Activated T-helper 9 cell treated with anti-CD3 and anti-CD28 coated beads, Interleukin-2, amount 50 U/mL, for 16 hours (primary cell): Measurements from ENCODE around the gene ZNRF2.
"Not testable (repeated sequence)": the region's sequence is repeated elsewhere in the genome, so short reads cannot be mapped to it uniquely, and the experiment has no call there.

Experiments
- DNase-seq: peaks from one replicate; pipeline ENCODE4 v3.0.0-alpha.2; 2020; ENCODE audit warnings: low read depth

The ZNRF2 gene

DNA sequence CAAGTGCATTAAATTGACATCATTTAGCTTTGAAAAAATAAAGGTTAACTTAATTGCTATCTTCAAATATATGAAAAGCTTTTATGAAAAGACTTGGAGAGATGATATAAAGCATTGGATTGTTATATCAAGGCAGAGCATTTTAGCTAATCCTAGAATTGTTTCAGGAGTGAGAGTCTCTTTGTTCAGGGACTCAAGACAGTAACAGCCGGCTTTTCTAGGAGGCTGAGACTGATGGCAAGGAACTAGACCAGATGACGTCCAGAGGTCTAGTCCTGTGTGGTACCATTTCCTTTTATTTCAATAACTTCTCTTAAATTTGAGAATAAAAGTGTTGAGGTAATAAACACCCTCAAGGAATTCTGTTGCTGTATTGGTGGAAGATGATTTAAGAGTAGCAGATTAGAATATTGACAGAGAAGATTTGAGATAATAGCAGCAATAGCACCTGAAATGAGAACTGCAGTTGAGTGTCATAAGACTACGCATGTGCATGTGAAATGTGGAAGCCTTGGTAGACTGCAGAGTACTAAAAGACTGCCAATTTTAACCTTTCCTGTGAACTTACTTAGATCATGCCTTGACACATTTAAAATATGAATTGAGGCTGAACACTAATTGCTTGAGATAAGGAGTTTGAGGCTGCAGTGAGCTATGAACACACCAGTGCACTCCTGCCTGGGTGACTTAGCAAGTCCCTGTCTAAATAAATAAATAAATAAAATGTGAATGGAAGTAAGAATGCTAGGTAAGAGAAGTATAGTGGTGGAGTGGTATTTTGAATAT, 79.6 kb downstream of the ZNRF2 start:
- DNase-seq: no peak

DNA sequence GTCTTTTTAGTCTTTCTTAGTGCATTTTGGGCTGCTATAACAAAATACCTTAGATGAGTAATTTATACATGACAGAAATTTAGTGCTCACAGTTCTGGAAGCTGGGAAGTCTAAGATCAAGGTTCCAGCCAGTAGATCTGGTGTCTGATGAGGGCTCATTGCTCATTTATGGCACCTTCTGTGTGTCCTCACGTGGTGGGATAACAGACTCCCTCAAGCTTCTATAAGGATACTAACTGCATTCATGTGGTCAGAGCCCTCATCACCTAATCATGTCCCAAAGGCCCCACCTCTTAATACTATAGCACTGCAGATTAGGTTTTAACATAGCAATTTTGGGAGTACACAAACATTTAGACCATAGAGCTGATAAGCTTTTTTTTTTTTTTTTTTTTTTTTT, 80.4 kb downstream of the ZNRF2 start:
- no peak for DNase-seq

DNA sequence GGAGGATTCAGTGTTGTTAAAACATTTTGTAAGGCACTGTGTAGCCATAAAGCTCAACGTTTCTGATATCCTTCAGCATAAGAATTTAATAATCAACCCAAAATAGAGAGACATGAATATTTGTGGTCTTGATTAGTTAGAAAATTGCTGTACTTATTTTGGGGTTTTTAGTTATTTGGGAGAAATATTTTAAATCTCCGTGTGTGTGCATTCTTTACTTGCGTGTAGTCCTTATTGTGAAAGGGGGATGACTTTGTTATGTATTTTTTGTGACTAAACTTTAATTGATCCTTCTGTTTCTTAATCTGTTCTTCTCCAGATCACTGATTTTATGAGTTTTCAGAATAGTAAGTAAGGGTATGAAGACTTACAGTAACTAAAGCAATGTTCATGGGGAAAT, 81.2 kb downstream of the ZNRF2 start:
- DNase-seq: no peak

DNA sequence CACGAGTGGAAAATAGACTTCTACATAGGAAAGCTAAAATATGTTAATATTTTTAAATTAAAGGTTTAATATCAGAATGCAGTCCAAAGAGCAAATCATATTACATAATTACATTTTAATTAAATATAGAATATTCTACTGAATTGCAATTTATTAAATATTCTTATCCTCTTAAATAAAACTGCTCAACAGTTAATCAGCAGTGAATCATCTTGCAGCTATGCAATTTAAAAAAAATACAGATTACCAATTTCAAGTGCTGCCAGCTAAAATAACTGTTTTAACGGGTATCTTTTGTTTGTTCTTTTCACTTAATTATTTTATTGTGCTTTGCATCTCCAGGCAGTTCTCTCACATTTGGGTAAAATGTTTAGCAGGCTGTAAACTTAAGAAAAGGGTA, 82.2 kb downstream of the ZNRF2 start:
- no peak for DNase-seq

DNA sequence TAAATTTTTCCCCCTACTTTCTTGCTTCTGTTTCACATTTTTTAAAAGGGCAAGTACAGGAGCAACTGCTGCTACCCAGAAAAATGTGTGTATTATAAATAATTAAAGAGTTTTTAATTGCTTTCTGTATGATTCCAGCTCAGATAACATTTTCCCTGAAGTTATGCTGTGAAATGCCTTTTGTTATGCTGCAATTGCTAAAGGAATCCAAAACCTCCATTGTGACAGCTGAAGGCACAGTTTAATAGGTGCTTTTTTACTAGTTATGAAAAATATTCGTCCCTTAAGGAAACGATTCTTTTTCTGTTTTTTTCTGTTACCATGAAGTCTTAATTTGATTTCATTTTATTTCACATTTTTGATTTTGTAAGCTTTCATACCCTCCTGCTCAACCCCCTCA, 83.2 kb downstream of the ZNRF2 start:
- no peak for DNase-seq

DNA sequence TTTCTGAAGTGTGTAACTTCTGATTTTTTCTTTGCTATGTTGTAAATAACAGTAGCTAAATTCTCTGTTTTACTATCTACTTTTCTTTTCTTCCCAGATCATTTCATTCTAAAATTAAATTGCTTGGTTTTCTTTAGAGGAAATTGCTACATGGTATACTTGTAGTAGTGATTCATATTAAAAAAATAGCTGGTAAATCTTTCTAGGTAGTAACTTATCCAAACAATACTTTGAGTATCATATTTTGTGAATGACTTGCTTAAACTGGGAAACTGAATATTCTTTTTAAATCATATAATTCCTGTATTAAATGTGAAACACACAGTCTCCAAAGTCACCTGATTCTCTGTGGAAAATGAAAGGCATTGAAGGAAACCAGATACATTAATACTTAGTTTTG, 85.5 kb downstream of the ZNRF2 start:
- DNase-seq: no peak

DNA sequence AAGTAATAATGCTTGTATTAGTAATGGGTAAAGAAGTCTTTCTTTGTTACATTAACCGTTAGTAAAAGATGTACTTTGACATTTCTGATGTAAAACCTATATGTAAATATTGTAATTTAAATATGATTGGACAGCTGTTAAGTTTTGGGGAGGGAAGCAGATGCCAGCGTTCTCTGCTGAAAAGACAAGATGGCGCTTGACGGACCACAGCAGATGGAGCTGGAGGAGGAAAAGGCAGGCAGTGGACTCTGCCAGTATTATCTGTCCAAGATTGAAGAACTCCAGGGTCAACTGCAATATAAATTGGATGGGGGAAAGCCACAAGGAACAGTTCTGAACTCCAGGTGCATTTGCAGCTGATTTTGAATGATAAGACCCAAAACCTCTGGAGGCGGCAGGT, 86.9 kb downstream of the ZNRF2 start:
- DNase-seq: no peak

DNA sequence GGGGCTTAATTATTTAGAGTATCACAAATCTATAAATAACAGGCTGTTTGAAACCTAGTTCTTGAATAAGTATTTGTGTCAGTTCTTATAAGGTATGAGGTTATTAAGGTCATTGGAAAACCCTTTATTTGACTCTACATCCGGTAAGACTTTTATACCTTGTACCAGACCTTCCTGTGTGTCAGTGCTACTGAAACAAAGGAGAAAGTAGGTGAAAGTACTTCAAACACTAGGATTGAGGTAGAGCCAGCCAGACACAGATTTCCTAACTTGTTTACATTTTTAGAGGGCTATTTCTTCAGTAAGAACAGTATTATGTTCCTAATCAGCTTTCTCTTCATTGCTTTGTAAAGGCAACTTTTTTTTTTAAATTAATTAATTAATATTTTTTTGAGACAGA, 93.9 kb downstream of the ZNRF2 start:
- DNase-seq: no peak

DNA sequence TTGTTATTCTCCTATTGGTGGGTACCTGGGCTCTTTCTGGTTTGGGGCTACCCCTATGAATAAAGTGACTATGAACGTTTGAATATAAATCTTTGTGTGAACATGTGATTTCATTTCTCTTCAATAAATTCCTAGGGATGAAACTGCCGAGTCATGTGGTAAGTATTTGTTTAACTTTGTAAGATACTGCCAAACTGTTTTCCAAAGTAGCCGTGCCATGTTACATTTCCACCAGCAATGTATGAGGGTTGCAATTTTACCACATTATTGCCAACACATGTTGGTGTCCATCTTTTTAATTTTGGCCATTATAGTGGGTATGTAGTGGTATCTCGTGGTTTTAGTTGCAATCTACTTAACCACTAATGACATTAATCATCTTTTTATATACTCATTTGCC, 94.7 kb downstream of the ZNRF2 start:
- no peak for DNase-seq

DNA sequence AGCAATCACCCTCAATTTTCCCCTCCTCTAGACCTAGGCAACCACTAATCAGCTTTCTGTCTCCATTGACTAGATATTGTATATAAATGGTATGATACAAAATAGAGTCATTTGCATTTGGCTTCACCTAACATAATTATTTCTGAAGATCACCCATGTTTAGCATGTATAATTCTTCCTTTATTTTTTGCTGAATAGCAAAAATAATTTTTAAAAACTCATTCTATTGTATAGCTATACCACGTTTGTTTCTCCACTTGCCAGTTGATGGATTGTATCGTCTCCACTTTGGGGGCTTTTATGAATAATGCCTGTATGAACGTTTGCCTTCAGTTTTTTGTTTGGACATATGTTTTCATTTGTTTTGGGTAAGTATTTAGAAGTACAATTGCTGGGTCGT, 95.3 kb downstream of the ZNRF2 start:
- no peak for DNase-seq

DNA sequence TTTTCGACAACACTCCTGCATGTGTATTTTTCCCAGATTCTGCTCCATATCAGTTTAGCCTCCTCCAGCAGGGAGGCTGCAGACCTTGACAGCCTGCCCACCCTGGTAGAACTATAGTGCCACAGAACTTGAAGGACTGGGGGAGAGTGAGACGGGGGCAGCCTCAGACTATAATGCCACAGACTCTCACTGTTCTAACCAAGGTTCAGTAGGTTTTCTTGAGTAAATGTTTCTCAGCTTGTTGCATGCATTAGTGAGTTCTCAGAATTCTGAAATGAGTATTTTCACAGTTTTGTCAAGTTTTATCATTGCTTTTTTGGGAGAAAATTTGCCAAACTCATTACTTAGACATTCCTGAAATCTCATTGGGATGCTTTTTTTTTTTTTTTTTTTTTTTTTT, 95.9 kb downstream of the ZNRF2 start:
- no peak for DNase-seq

DNA sequence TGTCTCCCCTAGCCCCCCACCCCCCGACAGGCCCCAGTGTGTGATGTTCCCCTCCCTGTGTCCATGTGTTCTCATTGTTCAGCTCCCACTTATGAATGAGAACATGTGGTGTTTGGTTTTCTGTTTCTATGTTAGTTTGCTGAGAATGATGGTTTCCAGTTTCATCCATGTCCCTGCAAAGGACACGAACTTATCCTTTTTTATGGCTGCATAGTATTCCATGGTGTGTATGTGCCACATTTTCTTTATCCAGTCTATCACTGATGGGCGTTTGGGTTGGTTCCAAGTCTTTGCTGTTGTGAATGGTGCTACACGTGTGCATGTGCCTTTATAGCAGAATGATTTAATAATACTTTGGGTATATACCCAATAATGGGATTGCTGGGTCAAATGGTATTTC, 96.4 kb downstream of the ZNRF2 start:
- DNase-seq: not testable (repeated sequence)

DNA sequence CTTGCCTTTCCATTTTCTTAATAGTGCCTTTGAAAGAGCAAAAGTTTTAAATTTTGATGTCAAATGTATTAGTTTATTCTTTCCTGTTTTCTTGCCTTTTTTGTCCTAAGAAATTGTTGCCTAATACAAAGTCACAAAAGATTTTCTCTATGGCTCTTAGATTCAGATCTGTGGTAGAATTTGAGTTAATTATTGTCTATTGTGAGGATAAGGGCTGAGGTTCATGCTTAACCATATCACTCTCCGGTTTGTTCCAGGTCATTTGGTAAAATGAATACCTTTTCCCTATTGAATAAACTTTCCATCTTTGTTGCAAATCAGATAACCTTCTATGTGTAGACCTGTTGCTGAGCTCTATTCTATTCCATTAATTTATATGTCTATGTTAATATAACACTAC, 98.2 kb downstream of the ZNRF2 start:
- no peak for DNase-seq

DNA sequence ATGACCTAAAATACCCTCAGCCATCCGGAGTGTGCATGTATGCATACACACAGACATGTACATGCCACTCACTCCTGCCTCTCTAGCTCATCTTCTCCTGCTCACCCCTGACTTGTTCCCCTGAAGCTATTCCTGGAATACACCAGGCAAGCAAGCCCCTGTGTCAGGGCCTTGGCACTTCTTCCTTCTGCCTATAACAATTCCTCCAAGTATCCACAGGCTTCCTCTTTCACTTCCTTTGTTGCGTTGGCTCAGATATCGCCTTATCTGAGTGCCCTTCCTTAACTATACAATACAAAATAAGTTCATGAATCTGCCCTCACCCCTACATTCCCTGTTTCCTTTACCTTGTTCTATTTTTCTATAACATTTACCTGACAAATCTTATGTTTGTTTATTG, 105.4 kb downstream of the ZNRF2 start:
- no peak for DNase-seq

DNA sequence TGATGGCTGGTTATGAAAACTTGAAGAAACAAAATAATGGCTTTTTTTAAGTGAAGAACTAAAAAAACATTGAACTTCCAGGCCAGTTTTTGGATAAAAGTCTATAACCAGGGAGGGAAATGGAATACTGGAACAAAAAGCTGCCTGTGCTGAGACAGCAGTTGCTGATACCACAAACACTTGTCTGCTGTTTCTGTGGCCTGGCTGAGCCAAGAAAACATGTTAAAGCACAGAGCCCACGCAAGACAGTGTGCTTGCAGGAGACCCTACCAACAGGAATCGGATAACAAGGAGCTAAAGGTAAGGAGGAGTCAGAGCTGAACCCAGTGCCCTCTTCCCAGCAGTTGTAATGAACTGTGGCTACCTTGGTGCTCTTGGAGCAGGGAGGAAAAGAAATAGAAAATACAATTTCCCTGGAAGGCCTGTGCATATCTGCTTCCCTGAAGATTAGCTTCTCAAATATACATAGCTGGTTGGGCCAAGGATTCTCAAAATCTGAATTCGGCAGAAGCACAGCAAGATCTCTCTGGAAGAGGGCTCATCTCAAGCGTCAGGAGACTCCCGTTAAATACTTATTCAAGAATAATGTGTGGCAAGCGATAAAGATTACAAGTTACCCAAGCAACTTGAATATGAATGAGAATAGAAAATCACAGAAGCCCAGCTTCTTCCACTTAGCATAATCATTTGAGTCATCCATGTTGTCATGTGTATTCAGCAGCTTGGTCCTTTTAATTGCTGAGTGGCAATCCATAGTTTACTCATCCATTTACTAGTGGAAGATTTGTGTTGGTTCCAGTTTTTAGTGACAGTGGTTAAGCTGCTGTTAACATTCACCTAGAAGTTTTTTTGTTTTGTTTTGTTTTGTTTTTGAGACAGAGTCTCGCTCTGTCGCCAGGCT, 106.6 kb downstream of the ZNRF2 start:
- no peak for DNase-seq

DNA sequence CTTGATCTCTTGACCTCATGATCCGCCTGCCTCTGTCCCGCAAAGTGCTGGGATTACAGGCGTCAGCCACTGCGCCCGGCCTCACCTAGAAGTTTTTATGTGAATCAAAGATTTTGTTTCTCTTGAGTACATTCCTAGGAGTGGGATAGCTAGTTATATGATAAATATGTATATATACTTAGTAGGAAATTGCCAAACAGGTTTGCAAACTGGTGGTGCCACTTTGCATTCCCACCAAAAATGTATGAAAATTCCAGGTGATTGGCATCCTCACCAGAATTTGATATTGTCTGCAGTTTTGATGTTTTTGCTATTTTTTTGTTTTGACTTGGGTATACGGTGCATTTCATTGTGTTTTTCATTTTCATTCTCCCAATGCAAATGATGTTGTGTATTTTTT, 107.4 kb downstream of the ZNRF2 start:
- DNase-seq: no peak

DNA sequence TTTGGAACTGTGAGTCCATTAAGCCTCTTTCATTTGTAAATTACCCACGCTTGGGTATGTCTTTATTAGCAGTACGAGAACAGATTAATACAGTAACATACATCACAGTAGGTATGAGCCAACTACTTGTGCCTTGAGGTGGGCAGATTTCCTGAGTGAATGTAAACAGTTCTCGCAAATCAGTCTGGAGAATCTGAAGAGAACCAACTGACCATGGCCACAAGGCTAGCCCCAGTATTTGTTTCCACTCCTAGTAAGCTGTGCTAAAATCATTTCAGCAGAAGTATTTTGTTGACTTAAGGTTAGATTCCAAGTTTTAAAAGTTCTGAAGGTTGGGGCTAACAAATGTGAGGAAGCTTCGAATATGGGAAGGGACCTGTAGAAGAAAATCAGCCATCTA, 111.3 kb downstream of the ZNRF2 start:
- DNase-seq: no peak

DNA sequence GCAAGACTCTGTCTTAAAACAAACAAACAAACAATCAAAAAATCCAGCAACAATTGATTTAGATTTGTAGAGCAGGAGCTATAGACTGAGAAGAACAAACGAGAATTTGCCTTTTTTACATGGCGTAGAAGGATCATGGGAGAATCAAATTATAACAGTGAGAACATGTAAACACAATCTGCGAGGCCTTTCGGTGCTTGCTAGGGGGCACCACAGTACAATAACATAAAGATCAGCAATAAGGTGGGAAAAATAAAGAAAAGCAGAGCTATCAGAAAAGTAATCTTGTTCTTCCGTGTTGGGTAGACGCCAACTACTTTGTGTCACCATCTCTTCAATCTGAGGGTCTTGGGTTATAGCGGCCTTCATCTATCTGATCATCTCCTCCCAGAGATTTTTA, 112.0 kb downstream of the ZNRF2 start:
- no peak for DNase-seq

DNA sequence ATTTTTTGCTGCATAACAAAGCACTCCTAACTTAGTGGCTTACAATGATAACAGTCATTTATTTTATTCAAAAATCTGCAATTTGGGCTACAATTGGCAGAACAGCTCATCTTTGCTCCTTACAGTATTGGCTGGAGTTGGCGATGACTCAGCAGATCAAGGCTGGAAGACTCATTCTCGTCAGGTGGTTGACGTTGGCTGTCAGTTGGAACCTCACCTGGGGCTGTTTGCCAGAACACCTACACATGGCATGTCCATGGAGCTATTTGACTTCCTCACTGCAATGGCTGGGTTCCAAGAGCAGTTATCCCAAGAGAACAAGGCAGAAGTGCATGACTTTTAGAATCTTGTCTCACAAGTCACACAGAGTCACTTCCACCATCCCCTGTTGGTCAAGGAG, 119.1 kb downstream of the ZNRF2 start:
- no peak for DNase-seq

DNA sequence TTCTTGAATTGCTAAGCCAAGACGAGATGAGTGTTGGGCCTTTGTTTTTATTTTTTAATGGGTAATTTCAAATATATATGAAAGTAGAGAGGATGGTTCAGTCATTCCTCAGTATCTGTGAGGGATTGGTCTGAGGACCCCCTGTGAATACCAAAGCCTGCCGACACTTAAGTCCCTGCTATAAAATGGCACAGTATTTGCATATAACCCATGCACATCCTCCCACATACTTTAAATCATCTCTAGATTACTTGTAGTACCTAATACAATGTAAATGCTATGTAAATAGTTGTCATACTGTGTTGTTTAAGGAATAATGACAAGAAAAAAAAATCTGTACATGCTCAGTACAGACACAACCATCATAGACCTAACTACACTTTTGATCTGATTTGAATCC, 120.8 kb downstream of the ZNRF2 start:
- DNase-seq: no peak

DNA sequence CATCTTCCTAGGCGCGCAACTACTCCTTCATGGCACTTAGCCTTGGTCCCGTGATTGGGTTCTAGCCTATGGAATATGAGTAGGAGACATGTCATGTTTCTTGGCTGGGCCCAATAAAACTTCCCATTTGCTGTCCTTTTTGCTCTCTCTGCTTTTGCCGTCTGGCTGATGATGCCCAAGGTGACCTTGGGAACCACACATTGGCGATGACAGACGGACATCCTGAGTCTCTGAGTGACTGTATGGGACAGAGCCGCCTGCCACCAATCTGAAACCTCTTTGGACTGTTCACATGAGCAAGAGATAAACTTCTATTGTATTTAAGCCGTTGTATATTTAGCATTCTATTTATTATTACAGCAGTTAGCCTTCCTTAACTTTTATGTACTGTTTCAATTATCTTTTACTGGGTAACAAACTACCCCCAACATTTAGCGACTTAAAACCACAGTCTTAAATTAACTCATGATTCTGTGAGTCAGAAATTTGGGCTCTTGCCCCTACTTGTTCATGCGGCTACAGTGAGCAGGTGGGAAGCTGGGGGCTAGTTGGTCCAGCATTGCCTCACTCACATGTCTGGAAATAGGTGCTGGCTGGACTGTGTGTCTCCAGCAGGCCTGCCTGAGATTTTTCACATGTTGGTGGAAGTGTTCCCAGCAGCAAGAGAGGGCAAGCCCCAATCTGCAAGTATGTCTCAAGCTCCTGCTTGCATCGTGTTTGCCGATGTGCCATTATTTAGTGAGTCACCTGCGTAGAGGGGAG, 122.4 kb downstream of the ZNRF2 start:
- DNase-seq: no peak

DNA sequence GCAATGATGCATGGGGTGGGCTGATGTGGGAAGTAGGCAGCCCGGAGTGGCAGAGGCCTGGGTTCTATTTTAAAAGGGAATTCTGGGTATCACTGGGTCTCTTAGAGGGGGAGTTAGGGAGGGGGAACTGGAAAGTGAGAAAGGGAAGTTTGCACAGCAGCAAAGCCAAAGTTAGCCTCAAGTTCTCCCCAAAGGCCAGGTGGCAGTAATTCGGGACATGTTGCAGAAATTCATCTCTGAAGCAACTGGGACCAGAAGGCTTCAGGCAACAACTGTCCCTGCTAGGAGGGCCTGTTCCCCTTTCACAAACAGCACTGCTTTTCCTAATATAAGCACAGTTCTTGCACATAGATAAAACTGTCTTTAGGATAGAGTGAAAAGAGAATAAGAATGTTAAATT, 126.8 kb downstream of the ZNRF2 start:
- DNase-seq: no peak

DNA sequence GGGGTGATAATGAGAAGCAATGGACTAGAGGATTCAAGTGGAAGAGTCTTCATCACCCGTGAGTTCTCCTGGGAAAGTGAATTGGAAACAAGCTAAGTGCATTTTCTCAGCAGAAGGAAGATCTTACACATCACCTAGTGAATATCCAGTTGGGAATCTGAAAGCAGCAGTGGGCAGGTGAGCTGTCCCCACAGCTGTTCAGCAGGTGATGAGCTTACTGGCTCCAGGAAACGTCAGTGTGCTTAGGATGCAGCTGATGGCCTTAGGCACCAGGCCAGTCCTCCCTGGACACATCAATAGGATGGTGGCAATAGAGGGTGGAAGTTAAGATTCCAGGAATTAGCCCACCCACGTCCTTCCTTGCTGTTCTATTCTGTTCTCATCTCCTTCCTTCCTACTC, 127.5 kb downstream of the ZNRF2 start:
- DNase-seq: no peak
